Hepatocyte (in vitro differentiated cells): Measurements from ENCODE around the gene ITGA5. TPM values are rescaled to one million over a fixed set of nuclear protein-coding genes. Genes with fewer than 3 reads are reported as not detected.

Source experiments
- DNase-seq: peaks from one replicate; pipeline ENCODE4 v3.0.0-alpha.2; 2016; ENCODE audit warnings: low spot score
- H2AFZ ChIP-seq: fragments of 200-600 bp; sonication (generic); 2 replicates; pipeline ENCODE4 v1.6.0; 2016; ENCODE audit warnings: antibody characterized with exemption, mild to moderate bottlenecking
- H3K27ac ChIP-seq: fragments of 200-600 bp; sonication (generic); 2 replicates; pipeline ENCODE4 v1.5.1; 2016; ENCODE audit warnings: mild to moderate bottlenecking
- H3K27me3 ChIP-seq: fragments of 200-600 bp; sonication (generic); 2 replicates; pipeline ENCODE4 v1.6.1; 2016
- H3K36me3 ChIP-seq: fragments of 200-600 bp; sonication (generic); replicated peaks from 2 replicates; pipeline ENCODE4 v1.5.1; 2016; ENCODE audit warnings: low read depth; ENCODE audit not compliant: insufficient read depth
- H3K4me1 ChIP-seq: fragments of 200-600 bp; sonication (generic); 2 replicates; pipeline ENCODE4 v1.5.1; 2016; ENCODE audit warnings: mild to moderate bottlenecking, moderate library complexity; ENCODE audit not compliant: insufficient read depth
- H3K4me2 ChIP-seq: fragments of 200-600 bp; sonication (generic); 2 replicates; pipeline ENCODE4 v1.6.0; 2016
- H3K4me3 ChIP-seq: fragments of 200-600 bp; sonication (generic); 2 replicates; pipeline ENCODE4 v1.5.1; 2016; ENCODE audit warnings: mild to moderate bottlenecking
- H3K79me2 ChIP-seq: fragments of 200-600 bp; sonication (generic); 2 replicates; pipeline ENCODE4 v1.6.0; 2017; ENCODE audit warnings: mild to moderate bottlenecking
- H3K9me2 ChIP-seq: fragments of 200-600 bp; sonication (generic); replicated peaks from 2 replicates; pipeline ENCODE4 v1.6.0; 2017; ENCODE audit warnings: mild to moderate bottlenecking; ENCODE audit not compliant: insufficient read depth
- H3K9me3 ChIP-seq: fragments of 200-600 bp; sonication (generic); 2 replicates; pipeline ENCODE4 v1.5.1; 2016; ENCODE audit warnings: low read depth, mild to moderate bottlenecking
- H4K20me1 ChIP-seq: fragments of 200-600 bp; sonication (generic); 2 replicates; pipeline ENCODE4 v1.6.0; 2016; ENCODE audit warnings: mild to moderate bottlenecking; ENCODE audit not compliant: insufficient read depth, poor library complexity, severe bottlenecking
- EZH2 ChIP-seq: fragments of 200-600 bp; sonication (generic); IDR thresholded peaks from 2 replicates; pipeline ENCODE4 v1.6.1; 2016; ENCODE audit warnings: antibody characterized with exemption, mild to moderate bottlenecking, borderline replicate concordance
- EZH2phosphoT487 ChIP-seq: fragments of 200-600 bp; sonication (generic); IDR thresholded peaks from one replicate; pipeline ENCODE4 v1.6.1; 2018; ENCODE audit warnings: antibody characterized with exemption, mild to moderate bottlenecking, low read depth, moderate library complexity; ENCODE audit not compliant: unreplicated experiment, severe bottlenecking
- WGBS: methylation state at CpG from one replicate; pipeline ENCODE4 v1.1.6; 2016; ENCODE audit warnings: low lambda C conversion rate; ENCODE audit errors: missing lambda C conversion rate; 5-methylcytosine and 5-hydroxymethylcytosine counted together
- polyA plus RNA-seq: library from polyadenylated mRNA; unstranded; fragments of >200 nt; fragmentation: Nextera tagmentation; extraction: Ambion mirVana; gene quantifications from 2 replicates; pipeline ENCODE4 v1.2.1, GENCODE V29; 2016
- total RNA-seq: library from RNA; depleted of rRNA; stranded (reverse); fragments of >200 nt; gene quantifications from 2 replicates; pipeline ENCODE4 v1.2.3, GENCODE V29; 2014
- TF ChIP-seq, protein P1 (sequence below): fragments of 200-600 bp; sonication (generic); IDR thresholded peaks from 2 replicates; pipeline ENCODE4 v1.5.1; 2016; ENCODE audit warnings: antibody characterized with exemption, mild to moderate bottlenecking; ENCODE audit not compliant: poor library complexity

ITGA5 gene
- total and polyA plus RNA-seq, 2 experiments from 2014 or later = 45.7 to 57.2 TPM

DNA sequence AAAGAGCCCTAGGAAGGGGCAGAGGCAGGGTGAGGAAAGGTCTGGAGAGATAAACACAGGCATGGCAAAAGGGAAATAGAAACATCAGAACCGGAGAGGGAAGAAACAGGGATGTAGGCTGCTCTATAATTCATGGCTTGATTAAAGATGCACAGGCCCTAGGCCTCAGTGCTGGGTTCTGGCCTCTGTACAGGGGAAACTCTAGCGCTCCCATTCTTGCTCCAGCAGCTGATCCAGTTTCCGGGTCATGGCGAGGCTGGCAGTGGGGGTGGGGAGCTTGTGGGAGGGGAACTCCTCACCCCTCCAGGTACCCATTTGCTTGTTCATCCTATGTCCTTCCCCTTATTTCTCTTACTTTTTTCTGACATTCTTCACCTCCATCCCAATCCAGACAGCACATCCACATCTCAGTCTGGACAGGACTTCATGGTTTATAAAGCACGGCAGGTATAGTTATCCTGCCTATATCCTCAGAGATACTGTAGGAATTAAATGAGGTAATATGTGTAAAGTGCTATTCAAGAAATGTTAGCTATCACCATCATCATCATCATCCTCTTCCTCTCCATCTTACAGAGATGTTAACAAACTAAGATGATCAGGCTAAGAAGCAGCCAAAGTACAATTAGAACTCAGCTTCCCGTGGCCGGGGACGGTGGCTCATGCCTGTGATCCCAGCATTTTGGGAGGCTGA, 46.8 kb downstream of the ITGA5 start:
- H4K20me1 ChIP-seq = no peaks in the 10 kb centered on the region
- no peaks in the 10 kb centered on the region for H3K36me3 ChIP-seq
- no peaks in the 10 kb centered on the region for H3K9me2 ChIP-seq
- H3K4me2 ChIP-seq = peak overlapping the region; percentile 12
- no peaks in the 10 kb centered on the region for H3K27me3 ChIP-seq
- H3K27ac ChIP-seq = peak overlapping the region; percentile 50
- 77% methylated on average over 8 of the region's 8 CpGs for WGBS
- H3K79me2 ChIP-seq = no peaks in the 10 kb centered on the region
- H3K9me3 ChIP-seq = no peaks in the 10 kb centered on the region
- no peak overlapping the region for H3K4me3 ChIP-seq
- peaks cover 24% of the 10 kb centered on the region for H3K4me1 ChIP-seq
- TF ChIP-seq, protein P1, sequence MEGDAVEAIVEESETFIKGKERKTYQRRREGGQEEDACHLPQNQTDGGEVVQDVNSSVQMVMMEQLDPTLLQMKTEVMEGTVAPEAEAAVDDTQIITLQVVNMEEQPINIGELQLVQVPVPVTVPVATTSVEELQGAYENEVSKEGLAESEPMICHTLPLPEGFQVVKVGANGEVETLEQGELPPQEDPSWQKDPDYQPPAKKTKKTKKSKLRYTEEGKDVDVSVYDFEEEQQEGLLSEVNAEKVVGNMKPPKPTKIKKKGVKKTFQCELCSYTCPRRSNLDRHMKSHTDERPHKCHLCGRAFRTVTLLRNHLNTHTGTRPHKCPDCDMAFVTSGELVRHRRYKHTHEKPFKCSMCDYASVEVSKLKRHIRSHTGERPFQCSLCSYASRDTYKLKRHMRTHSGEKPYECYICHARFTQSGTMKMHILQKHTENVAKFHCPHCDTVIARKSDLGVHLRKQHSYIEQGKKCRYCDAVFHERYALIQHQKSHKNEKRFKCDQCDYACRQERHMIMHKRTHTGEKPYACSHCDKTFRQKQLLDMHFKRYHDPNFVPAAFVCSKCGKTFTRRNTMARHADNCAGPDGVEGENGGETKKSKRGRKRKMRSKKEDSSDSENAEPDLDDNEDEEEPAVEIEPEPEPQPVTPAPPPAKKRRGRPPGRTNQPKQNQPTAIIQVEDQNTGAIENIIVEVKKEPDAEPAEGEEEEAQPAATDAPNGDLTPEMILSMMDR = no peak
- no peak for TF ChIP-seq EZH2phosphoT487
- TF ChIP-seq EZH2 = no peak
- DNase-seq = no peak
- H2AFZ ChIP-seq = no peak overlapping the region

DNA sequence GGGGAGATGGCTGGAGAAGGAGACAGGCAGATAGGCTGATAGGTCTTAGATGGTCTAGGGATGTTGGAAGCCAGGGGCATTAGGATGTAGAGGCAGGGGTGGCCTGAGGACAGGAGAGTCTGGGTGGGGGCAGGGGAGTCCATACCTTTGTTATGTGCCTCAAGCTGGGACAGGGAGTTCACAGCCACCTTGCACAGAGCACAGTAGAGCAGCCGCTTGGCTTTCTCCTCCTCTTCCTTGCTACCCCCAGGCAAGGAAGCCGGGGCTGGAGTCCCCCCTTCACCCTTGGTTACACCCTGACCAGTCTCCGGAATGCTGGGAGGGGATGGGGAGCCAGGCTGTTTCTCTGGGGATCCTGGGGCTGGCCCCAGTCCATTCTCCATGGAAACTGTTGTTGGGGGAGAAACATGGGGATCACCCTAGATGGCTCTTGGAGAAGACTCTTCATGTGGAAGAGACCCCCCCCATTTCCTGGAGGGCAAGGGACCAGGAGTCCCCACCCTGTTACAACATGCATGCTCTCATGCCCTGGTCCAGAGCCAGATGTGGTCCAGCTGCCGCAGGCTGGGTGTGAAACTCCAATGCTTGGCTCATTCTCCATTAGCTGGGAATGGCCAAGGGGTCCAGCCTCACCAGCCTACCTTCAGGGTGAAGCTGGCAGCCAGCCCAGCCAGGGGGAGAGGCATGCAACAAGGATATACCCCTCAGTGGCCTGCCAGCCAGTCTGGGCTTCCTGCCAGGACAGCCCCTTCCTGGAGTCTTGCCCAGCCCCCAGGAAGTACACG, 47.5 kb downstream of the ITGA5 start:
- TF ChIP-seq, protein P1 = no peak
- TF ChIP-seq EZH2 (no peak), EZH2phosphoT487 (no peak)
- Histone ChIP-seq H3K79me2 (no peaks in the 10 kb centered on the region), H2AFZ (no peak overlapping the region), H3K27me3 (no peaks in the 10 kb centered on the region), H3K9me2 (no peaks in the 10 kb centered on the region), H3K4me1 (peaks cover 24% of the 10 kb centered on the region), H3K4me3 (no peak overlapping the region), H3K9me3 (no peaks in the 10 kb centered on the region), H3K4me2 (peak overlapping the region; percentile 12), H3K36me3 (no peaks in the 10 kb centered on the region), H3K27ac (peak overlapping the region; percentile 63), H4K20me1 (no peaks in the 10 kb centered on the region)
- 74% methylated on average over 5 of the region's 5 CpGs for WGBS
- no peak for DNase-seq

DNA sequence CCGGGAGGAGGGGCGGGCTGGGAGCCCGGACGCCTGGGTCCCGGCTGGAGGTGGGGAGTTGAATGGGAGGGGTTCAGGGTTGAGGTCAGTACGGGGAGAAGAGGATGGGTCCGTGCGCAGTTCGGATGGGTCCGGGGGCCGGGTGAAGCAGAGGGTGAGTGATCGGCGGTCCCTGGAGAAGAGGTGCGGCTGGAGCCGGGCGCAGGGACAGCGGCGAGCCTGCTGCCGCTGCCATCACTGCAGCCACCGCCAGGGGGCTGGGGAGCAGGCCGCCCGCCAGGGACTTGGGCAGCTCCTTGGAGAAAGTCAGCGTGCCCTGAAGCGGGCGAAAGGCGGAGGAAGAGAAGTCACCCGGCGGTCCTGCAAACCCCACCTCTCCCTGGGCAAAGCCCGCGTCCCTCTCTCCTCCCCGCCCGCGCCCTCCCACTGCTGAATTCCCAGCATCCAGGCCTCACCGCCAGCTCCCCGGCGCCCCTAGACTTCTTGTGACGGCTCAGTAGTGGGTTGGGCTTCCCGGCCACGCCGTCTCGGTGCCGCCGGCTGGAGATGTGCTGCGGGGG, 48.8 kb downstream of the ITGA5 start:
- peak overlapping the region; percentile 40 for H2AFZ ChIP-seq
- peak overlapping the region; percentile 63 for H3K27ac ChIP-seq
- no peaks in the 10 kb centered on the region for H4K20me1 ChIP-seq
- H3K9me3 ChIP-seq = no peaks in the 10 kb centered on the region
- WGBS = 10% methylated on average over 20 of the region's 44 CpGs
- H3K27me3 ChIP-seq = no peaks in the 10 kb centered on the region
- peak; percentile 90 for DNase-seq
- no peaks in the 10 kb centered on the region for H3K36me3 ChIP-seq
- no peaks in the 10 kb centered on the region for H3K79me2 ChIP-seq
- peak overlapping the region; percentile 90 for H3K4me2 ChIP-seq
- H3K4me1 ChIP-seq = peaks cover 24% of the 10 kb centered on the region
- no peak overlapping the region for H3K4me3 ChIP-seq
- TF ChIP-seq, protein P1 = peak; percentile 83
- no peak for TF ChIP-seq EZH2
- H3K9me2 ChIP-seq = no peaks in the 10 kb centered on the region
